Measurements from ENCODE around the gene SLC2A4. TPM values are rescaled to one million over a fixed set of nuclear protein-coding genes. Genes with fewer than 3 reads are reported as not detected.
"Not testable (repeated sequence)": the region's sequence is repeated elsewhere in the genome, so short reads cannot be mapped to it uniquely, and the experiment has no call there.

Gene SLC2A4
- total RNA-seq, 1 donor from 2014 or later: 0.34 TPM

GRCh38 chr17:7327056-7327455 is 45.5 kb downstream of the SLC2A4 start:
- DNase-seq: no peak

DNA sequence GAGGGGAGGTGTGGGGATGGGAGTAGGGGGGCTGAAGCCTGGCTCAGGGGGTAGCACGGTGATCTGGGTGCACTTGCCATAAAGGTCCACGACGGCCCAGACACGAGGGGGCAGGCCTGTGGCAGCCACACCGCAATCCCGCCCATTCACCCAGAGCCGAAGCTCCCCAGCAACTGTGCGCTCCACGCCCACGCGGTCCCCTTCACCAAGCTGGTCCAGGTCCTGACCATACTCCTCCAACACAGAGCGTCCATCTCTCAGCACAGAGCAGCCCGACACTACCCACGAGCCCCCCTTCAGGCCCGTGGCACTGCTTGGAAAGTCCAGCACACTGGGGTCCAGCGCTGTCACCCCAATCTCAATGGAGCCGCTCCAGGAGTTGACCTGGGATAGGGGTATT is 46.0 kb downstream of the SLC2A4 start:
- no peak for DNase-seq

DNA sequence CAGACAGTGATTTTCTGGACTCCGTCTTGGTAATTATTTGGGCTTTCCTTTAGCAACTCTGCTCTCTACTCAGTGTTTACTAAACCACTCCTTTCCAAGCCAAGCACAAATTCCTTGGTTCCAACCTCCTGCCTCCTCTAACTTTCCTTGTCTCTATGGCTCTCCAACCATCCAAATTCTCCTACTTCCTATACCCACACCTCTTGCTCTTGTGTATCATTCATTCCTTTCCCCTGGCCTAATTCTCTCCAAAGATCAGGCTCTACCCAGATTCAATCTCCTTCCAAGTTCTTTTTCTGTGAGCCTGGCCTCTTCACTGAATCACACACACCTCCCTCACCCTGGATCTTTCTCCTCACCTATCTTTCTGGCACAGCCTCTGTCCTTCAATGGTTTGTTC is 46.5 kb downstream of the SLC2A4 start:
- no peak for DNase-seq

DNA sequence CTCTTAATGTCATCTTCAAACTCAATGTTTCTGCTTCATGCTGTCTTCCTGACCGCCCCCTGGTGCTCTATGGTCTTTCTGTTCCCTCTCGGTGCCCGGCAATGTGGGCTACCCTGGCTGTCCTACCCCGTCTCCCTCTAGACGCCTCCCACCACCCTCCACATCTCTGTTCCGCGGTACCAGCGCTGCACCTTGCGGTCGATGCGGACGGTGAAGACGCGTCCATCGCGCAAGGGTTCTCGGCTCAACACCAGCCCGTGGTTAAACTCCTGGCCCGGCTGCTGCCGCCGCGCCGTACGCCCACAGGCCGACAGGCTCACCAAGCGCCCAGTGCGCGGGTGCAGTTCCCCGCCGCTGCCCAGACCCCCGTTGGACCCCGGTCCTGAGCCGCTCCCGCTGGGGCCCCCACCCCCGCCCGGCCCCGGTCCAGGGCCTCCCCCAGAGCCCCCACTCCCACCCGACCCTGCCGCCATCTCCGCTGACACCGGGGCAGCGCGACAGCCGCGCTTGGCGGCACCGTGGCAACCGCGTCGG is 47.4 kb downstream of the SLC2A4 start, which contains the start of gene NEURL4:
Gene NEURL4 (minus strand): TSS at position 496 of the 534 bp plus-strand sequence. CDS start 23 bp downstream, at position 473.
- DNase-seq: peak; percentile 57

GRCh38 chr17:7329374-7329996 is 48.0 kb downstream of the SLC2A4 start:
- peak; percentile 99 for DNase-seq

GRCh38 chr17:7329997-7330637 is 48.6 kb downstream of the SLC2A4 start:
- DNase-seq: peak; percentile 87

DNA sequence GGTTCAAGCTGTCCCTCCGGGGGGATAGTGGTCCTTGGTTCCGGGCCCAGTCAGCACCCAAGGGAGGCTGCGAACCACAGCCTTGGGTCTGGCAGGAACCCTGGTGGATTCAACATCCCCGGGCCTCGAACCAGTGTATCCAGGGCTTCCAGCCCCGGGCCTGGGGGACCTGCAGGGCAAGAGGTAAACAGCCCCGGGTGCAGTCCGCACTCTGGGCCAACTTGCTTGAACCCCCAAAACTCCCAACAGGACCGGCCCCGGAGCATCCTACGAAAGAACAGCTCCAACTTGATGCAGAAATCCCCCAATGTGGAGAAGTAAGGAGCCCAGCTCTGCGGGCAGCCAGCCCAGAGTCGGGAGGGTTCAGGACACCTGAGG is 49.1 kb downstream of the SLC2A4 start:
- no peak for DNase-seq

- DNase-seq: no peak
Measured at GRCh38 chr17:7332111-7332510, 50.6 kb downstream of the SLC2A4 start.

DNA sequence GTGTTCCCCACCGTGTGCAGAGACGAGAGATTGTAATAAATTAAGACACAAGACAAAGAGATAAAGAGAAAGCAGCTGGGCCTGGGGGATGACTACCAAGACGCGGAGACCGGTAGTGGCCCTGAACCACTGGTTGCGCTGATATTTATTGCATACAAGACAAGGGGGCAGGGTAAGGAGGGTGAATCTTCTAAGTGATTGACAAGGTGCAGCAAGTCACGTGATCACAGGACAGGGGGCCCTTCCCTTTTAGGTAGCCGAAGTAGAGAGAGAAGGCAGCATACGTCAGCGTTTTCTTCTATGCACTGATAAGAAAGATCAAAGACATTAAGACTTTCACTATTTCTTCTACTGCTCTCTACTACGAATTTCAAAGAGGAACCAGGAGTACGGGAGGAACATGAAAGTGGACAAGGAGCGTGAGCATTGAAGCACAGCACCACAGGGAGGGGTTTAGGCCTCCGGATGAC is 51.1 kb downstream of the SLC2A4 start:
- DNase-seq: not testable (repeated sequence)

DNA sequence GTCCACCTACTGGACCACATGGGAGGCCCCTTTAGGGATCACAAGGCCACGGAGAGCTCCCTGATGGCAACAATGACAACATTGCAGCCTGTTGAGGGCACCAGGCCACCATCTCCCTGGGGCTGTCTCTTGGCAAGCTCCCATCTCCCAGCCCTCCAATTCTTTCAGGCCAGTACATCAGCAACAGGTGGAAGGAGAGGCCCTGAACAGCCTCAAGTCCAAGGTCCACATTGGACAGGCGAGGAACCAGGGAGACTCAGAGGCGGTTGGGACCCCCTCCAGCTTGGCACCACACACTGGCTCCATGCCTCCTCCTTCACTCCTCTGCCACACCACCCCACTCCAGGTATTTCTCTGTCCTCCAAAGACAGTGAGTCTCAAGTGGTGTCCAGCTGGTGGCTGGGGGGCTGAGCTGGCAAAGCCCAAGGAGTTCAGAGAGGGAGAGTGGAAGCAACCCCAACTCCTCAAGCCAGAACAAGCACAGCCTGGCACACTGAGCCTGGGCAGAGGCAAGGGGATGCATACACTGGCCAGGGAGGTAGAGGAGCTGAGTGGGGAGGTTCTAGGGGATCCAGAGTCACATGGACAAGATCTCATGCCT is 53.5 kb downstream of the SLC2A4 start:
- DNase-seq: no peak

DNA sequence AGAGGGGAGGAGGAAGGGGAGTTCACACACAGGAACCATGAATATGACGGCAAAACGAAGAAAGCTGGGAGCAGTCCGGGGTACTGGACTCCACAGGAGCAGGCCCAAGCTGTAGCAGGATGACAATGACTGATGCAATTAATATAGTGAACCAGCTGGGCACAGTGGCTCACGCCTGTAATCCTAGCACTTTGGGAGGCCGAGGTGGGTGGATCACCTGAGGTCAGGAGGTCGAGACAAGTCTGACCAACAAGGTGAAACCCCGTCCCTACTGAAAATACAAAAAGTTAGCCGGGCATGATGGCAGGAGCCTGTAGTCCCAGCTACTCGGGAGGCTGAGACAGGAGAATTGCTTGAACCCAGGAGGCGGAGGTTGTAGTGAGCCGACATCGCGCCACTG is 54.2 kb downstream of the SLC2A4 start:
- DNase-seq: not testable (repeated sequence)

DNA sequence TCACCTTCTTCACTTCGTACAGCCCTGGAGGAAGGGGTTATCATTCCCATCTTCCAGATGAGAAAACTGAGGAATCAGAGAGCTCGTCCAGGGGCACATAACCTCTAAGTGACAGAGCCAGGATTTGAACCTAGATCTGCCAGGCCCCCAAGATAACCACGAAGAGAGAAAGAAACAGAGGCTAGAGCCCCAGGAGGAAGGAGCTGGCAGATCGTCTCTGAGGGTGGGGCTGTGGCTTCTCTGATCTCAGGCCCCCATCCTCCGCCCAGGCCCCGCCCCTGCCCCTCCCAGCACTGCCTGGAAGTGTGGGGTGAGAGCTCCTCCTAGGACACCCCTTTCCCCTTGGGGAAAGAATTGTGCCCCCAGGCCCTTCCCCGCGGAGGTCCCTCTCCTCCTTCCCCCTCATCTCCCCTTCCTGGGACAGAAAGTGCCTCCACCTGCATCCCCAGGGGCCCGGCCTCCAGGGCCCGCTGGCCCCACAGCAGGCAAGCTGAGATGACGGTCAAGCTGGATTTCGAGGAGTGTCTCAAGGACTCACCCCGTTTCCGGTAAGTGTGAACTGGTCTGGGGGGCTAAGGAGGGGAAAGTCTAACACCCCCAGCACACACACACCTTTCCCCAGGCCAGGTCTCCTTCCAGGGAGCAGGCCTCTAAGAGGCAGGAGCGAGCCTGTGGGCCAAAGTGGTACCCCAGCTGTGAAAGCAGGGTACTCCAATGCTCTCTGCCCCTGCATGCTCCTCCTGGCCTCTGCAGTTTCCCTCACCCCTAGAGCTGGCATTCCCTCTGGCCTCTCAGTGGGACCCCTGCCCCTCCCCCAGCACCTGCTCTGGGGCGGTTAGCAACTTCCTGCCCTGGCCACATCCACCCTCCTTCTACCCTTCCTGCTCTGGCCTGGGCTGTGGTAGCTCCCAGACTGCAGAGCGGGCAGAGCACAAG is 55.0 kb downstream of the SLC2A4 start, which contains the start of gene ACAP1:
Gene ACAP1 (plus strand): TSS at position 290 of the 936 bp plus-strand sequence. CDS start 206 bp downstream, at position 496.
- no peak for DNase-seq

DNA sequence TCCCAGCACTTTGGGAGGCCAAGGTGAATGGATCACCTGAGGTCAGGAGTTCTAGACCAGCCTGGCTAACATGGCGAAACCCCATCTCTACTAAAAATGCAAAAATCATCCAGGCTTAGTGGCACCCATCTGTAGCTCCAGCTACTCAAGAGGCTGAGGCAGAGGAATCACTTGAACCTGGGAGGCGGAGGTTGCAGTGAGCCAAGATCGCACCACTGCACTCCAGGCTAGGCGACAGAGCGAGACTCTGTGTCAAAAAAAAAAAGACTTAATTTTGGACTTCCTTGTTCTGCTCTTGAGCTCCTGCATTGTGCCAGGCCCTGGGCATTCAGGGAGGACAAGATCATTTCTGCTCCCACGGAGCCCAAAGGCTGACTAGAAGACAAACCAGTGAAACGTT is 56.1 kb downstream of the SLC2A4 start:
- not testable (repeated sequence) for DNase-seq

Other genes with a start within 250 kb of the SLC2A4 start
- gene SLC16A13, start 245.7 kb upstream of the SLC2A4 start, total RNA-seq: 1.7 and 2.2 TPM in 2 replicates
- gene SLC16A11, start 237.6 kb upstream of the SLC2A4 start, total RNA-seq: 1.1 and 1.5 TPM in 2 replicates
- gene CLEC10A, start 201.5 kb upstream of the SLC2A4 start, total RNA-seq: 0.60 and 1.5 TPM in 2 replicates
- gene ASGR2, start 166.9 kb upstream of the SLC2A4 start, total RNA-seq: not detected in 2 replicates
- 9.5 and 18.2 TPM in 2 replicates for gene ASGR1, start 102.3 kb upstream of the SLC2A4 start, total RNA-seq
- 13.4 and 21.5 TPM in 2 replicates for gene DLG4, start 61.9 kb upstream of the SLC2A4 start, total RNA-seq
- gene ACADVL, start 61.8 kb upstream of the SLC2A4 start, total RNA-seq: 196 and 385 TPM in 2 replicates
- gene DVL2, start 47.2 kb upstream of the SLC2A4 start, total RNA-seq: 32.8 and 45.7 TPM in 2 replicates
- gene PHF23, start 42.3 kb upstream of the SLC2A4 start, total RNA-seq: 41.4 and 42.8 TPM in 2 replicates
- gene GABARAP, start 39.3 kb upstream of the SLC2A4 start, total RNA-seq: 148 and 196 TPM in 2 replicates
- 25.2 and 56.5 TPM in 2 replicates for gene CTDNEP1, start 30.0 kb upstream of the SLC2A4 start, total RNA-seq
- 33.0 and 52.2 TPM in 2 replicates for gene ELP5, start 29.5 kb upstream of the SLC2A4 start, total RNA-seq
- gene CLDN7, start 19.2 kb upstream of the SLC2A4 start, total RNA-seq: 2.4 and 5.3 TPM in 2 replicates
- 0.17 TPM in 1 of 2 replicates, not detected in the other for gene YBX2, start 12.9 kb downstream of the SLC2A4 start, total RNA-seq
- 416 and 525 TPM in 2 replicates for gene EIF5A, start 25.9 kb downstream of the SLC2A4 start, total RNA-seq
- gene GPS2, start 33.6 kb downstream of the SLC2A4 start, total RNA-seq: 45.2 and 45.6 TPM in 2 replicates
- gene NEURL4, start 47.6 kb downstream of the SLC2A4 start, total RNA-seq: 17.3 and 23.3 TPM in 2 replicates
- not detected in 2 replicates for gene ACAP1, start 54.8 kb downstream of the SLC2A4 start, total RNA-seq
- gene KCTD11, start 70.4 kb downstream of the SLC2A4 start, total RNA-seq: 2.6 and 3.2 TPM in 2 replicates
- not detected in 2 replicates for gene TMEM95, start 73.4 kb downstream of the SLC2A4 start, total RNA-seq
- gene TNK1, start 99.4 kb downstream of the SLC2A4 start, total RNA-seq: 2.2 and 3.6 TPM in 2 replicates
- 21.3 and 34.1 TPM in 2 replicates for gene PLSCR3, start 112.8 kb downstream of the SLC2A4 start, total RNA-seq
- gene TMEM256, start 122.4 kb downstream of the SLC2A4 start, total RNA-seq: 59.2 and 112 TPM in 2 replicates
- gene NLGN2, start 126.1 kb downstream of the SLC2A4 start, total RNA-seq: 2.7 and 5.5 TPM in 2 replicates
- gene SPEM1, start 138.6 kb downstream of the SLC2A4 start, total RNA-seq: not detected in 2 replicates
- gene SPEM2, start 143.9 kb downstream of the SLC2A4 start, total RNA-seq: not detected in 2 replicates
- not detected in 2 replicates for gene SPEM3, start 147.1 kb downstream of the SLC2A4 start, total RNA-seq
- 11.3 and 12.9 TPM in 2 replicates for gene TMEM102, start 153.7 kb downstream of the SLC2A4 start, total RNA-seq
- 0.28 and 0.51 TPM in 2 replicates for gene FGF11, start 157.8 kb downstream of the SLC2A4 start, total RNA-seq
- gene CHRNB1, start 163.3 kb downstream of the SLC2A4 start, total RNA-seq: 4.6 and 5.8 TPM in 2 replicates
- 10.4 and 16.4 TPM in 2 replicates for gene ZBTB4, start 197.9 kb downstream of the SLC2A4 start, total RNA-seq
- not detected in 2 replicates for gene SLC35G6, start 199.7 kb downstream of the SLC2A4 start, total RNA-seq
- 81.2 and 139 TPM in 2 replicates for gene POLR2A, start 202.6 kb downstream of the SLC2A4 start, total RNA-seq

Data from dermis blood vessel endothelial cell (primary cell).